A549 (cell line): Measurements from ENCODE around the gene PABPC4L. TPM values are rescaled to one million over a fixed set of nuclear protein-coding genes. Genes with fewer than 3 reads are reported as not detected.

Source experiments
- ATAC-seq, 2 experiments: fragments of 200-7000 bp in 1 of 2; fragments of >200 bp in 1 of 2; cut with Nextera tagmentation in 1 of 2; cut with Tn5 transposase in 1 of 2; 3 replicates each; pipeline versions ENCODE4 v1.8.0 to v1.9.1; 2018 to 2020; ENCODE audit warnings: mild to moderate bottlenecking in 1 of 2, moderate library complexity in 1 of 2
- CTCF ChIA-PET: fragments of 300-600 bp; sonication (Branson Sonifier 250); formaldehyde crosslinking; extraction: SDS; loops from one replicate; lab custom pipeline; 2021; ENCODE audit warnings: antibody characterized with exemption, inconsistent platforms; lab: Yijun Ruan, JAX
- POLR2A ChIA-PET: fragments of 350-600 bp; formaldehyde crosslinking; extraction: SDS; loops from one replicate; lab custom pipeline; 2021; ENCODE audit warnings: antibody characterized with exemption, inconsistent platforms; lab: Yijun Ruan, JAX
- DNase-seq, 2 experiments: peaks; one replicate each; pipeline versions ENCODE4 v3.0.0 to v3.0.0-alpha.2; 2011 to 2016; ENCODE audit warnings: low read depth in 1 of 2, low spot score in 1 of 2
- FAIRE-seq: peaks from 2 replicates; lab custom pipeline; 2011; peaks lifted over from hg19 to GRCh38; lab: Jason Lieb, UNC
- H3K27ac ChIP-seq, 2 experiments: fragments of >200 bp; sonication (Bioruptor Twin); formaldehyde crosslinking; 3 replicates each; pipeline ENCODE4 v1.5.1; 2016 to 2017
- H3K4me1 ChIP-seq: fragments of >200 bp; sonication (Bioruptor Twin); formaldehyde crosslinking; 3 replicates; pipeline ENCODE4 v1.6.1; 2016
- H3K4me2 ChIP-seq: fragments of >200 bp; sonication (Bioruptor Twin); formaldehyde crosslinking; 3 replicates; pipeline ENCODE4 v1.6.1; 2016
- H3K4me3 ChIP-seq: fragments of >200 bp; sonication (Bioruptor Twin); formaldehyde crosslinking; 3 replicates; pipeline ENCODE4 v1.5.1; 2016
- H3K9me3 ChIP-seq: fragments of >200 bp; sonication (Bioruptor Twin); formaldehyde crosslinking; 3 replicates; pipeline ENCODE4 v1.6.1; 2016
- ATOH8 ChIP-seq: fragments of 250-450 bp; sonication (Bioruptor Pico); IDR thresholded peaks from 2 replicates; pipeline ENCODE4 v1.5.0; 2020; ENCODE audit warnings: low read depth, mild to moderate bottlenecking, moderate library complexity
- BCL3 ChIP-seq: fragments of >200 bp; sonication (Bioruptor Twin); formaldehyde crosslinking; IDR thresholded peaks from 3 replicates; pipeline ENCODE4 v1.6.1; 2016
- BHLHE40 ChIP-seq: IDR thresholded peaks from 2 replicates; pipeline ENCODE4 v1.6.1; 2012; ENCODE audit warnings: low read depth, low read length, inconsistent platforms
- CHD2 ChIP-seq: fragments of 150-350 bp; IDR thresholded peaks from 2 replicates; pipeline ENCODE4 v1.6.1; 2014; ENCODE audit warnings: low read length; ENCODE audit not compliant: partially characterized antibody
- CTCF ChIP-seq: fragments of >200 bp; sonication (Bioruptor Twin); formaldehyde crosslinking; IDR thresholded peaks from 3 replicates; pipeline ENCODE4 v1.5.1; 2016
- EHF ChIP-seq: fragments of 250-450 bp; sonication (Bioruptor Pico); IDR thresholded peaks from 2 replicates; pipeline ENCODE4 v1.5.0; 2020; ENCODE audit warnings: mild to moderate bottlenecking
- FOXS1 ChIP-seq: fragments of 250-450 bp; sonication (Bioruptor Pico); IDR thresholded peaks from 2 replicates; pipeline ENCODE4 v1.5.0; 2020; ENCODE audit warnings: mild to moderate bottlenecking, moderate library complexity
- GATA3 ChIP-seq: IDR thresholded peaks from 2 replicates; pipeline ENCODE4 v1.6.1; 2012; ENCODE audit warnings: borderline replicate concordance
- HMGXB4 ChIP-seq: fragments of 250-450 bp; sonication (Bioruptor Pico); IDR thresholded peaks from 2 replicates; pipeline ENCODE4 v1.5.0; 2021; ENCODE audit warnings: mild to moderate bottlenecking, moderate library complexity, borderline replicate concordance
- HOXB13 ChIP-seq: fragments of 250-450 bp; sonication (Bioruptor Pico); IDR thresholded peaks from 2 replicates; pipeline ENCODE4 v1.5.0; 2020; ENCODE audit warnings: low read depth, mild to moderate bottlenecking, moderate library complexity
- HOXB5 ChIP-seq: fragments of 250-450 bp; sonication (Bioruptor Pico); IDR thresholded peaks from 2 replicates; pipeline ENCODE4 v1.5.0; 2020; ENCODE audit warnings: mild to moderate bottlenecking, moderate library complexity
- JUN ChIP-seq, 2 experiments: fragments of >200 bp; sonication (Bioruptor Twin); formaldehyde crosslinking; IDR thresholded peaks; 2 replicates in 1 of 2; 3 replicates in 1 of 2; pipeline ENCODE4 v1.6.1; 2016 to 2017
- KDM1A ChIP-seq: fragments of 200-600 bp; sonication (generic); IDR thresholded peaks from 2 replicates; pipeline ENCODE4 v1.6.1; 2016; ENCODE audit warnings: low read depth, mild to moderate bottlenecking
- MYC ChIP-seq: IDR thresholded peaks from 2 replicates; pipeline ENCODE4 v1.6.1; 2012; ENCODE audit warnings: mild to moderate bottlenecking, inconsistent platforms, low read length, improper control_type of control experiment, borderline replicate concordance
- NR3C1 ChIP-seq: fragments of >200 bp; sonication (Bioruptor Twin); formaldehyde crosslinking; IDR thresholded peaks from 3 replicates; pipeline ENCODE4 v1.6.1; 2017
- PHF8 ChIP-seq: fragments of 200-600 bp; sonication (generic); IDR thresholded peaks from 2 replicates; pipeline ENCODE4 v1.6.1; 2016; ENCODE audit warnings: low read depth, mild to moderate bottlenecking, antibody characterized with exemption, moderate library complexity, borderline replicate concordance
- POLR2AphosphoS2 ChIP-seq: conservative IDR thresholded peaks from 2 replicates; pipeline ENCODE4 v1.6.1; 2012; ENCODE audit warnings: low read length, improper control_type of control experiment, inconsistent platforms
- RARB ChIP-seq: fragments of 250-450 bp; sonication (Bioruptor Pico); IDR thresholded peaks from 2 replicates; pipeline ENCODE4 v1.8.0; 2021; ENCODE audit warnings: mild to moderate bottlenecking, moderate library complexity
- RCOR1 ChIP-seq: fragments of 150-350 bp; IDR thresholded peaks from 2 replicates; pipeline ENCODE4 v1.6.1; 2014; ENCODE audit warnings: antibody characterized with exemption, low read length, low read depth
- SMC3 ChIP-seq: fragments of >200 bp; sonication (Bioruptor Twin); formaldehyde crosslinking; IDR thresholded peaks from 3 replicates; pipeline ENCODE4 v1.6.1; 2018; ENCODE audit warnings: inconsistent platforms
- TP53 ChIP-seq: fragments of 250-450 bp; sonication (Bioruptor Pico); IDR thresholded peaks from 2 replicates; pipeline ENCODE4 v1.5.0; 2021; ENCODE audit warnings: mild to moderate bottlenecking, moderate library complexity
- ZNF302 ChIP-seq: fragments of 250-450 bp; sonication (Bioruptor Pico); IDR thresholded peaks from 2 replicates; pipeline ENCODE4 v1.9.0; 2021; ENCODE audit warnings: inconsistent platforms, mild to moderate bottlenecking, moderate library complexity
- WGBS: methylation state at CpG from one replicate; pipeline ENCODE4 v1.1.6; 2017; ENCODE audit errors: missing lambda C conversion rate; 5-methylcytosine and 5-hydroxymethylcytosine counted together
- polyA plus RNA-seq, 4 experiments: library from polyadenylated mRNA; depleted of rRNA in 3 of 4; stranded (reverse); fragments of >200 nt; fragmentation: RNase III in 1 of 4; extraction: RNeasy Plus Mini Kit Qiagen cat#74134 plus additional on column Dnase treatment in 1 of 4; gene quantifications; 2 replicates in 3 of 4; 3 replicates in 1 of 4; pipeline ENCODE4 v1.2.3, GENCODE V29; 2011 to 2017

PABPC4L gene
- polyA plus RNA-seq, 2 of the 4 experiments (the other 2 are of a cell fraction), result 0.53 to 0.56 TPM

GRCh38 chr4:134189480-134189879, 12.1 kb downstream of the PABPC4L start:
- no peak for DNase-seq
- ChIA-PET CTCF (no interaction called here), POLR2A (no interaction called here)
- TF ChIP-seq NR3C1 (no peak), CHD2 (no peak), KDM1A (no peak), CTCF (no peak), EHF (no peak), HOXB5 (CRISPR knock-in tag) (no peak), RCOR1 (no peak), TP53 (CRISPR knock-in tag) (no peak), HOXB13 (CRISPR knock-in tag) (no peak), POLR2AphosphoS2 (no peak), ATOH8 (no peak)
- Histone ChIP-seq H3K4me1 (no peaks in the 10 kb centered on the region), H3K4me2 (no peak overlapping the region), H3K27ac (no peak overlapping the region), H3K9me3 (no peaks in the 10 kb centered on the region), H3K4me3 (no peak overlapping the region)
- FAIRE-seq, result no peak
- WGBS, result 0% methylated on average over 1 of the region's 1 CpG
- no peak for ATAC-seq

- Histone ChIP-seq H3K4me3 (no peak overlapping the region), H3K4me1 (no peaks in the 10 kb centered on the region), H3K4me2 (no peak overlapping the region), H3K9me3 (no peaks in the 10 kb centered on the region), H3K27ac (no peak overlapping the region)
- ChIA-PET CTCF (no interaction called here), POLR2A (no interaction called here)
- TF ChIP-seq HMGXB4, result no peak
- TF ChIP-seq SMC3, result no peak
- TF ChIP-seq ATOH8, result no peak
- no peak for TF ChIP-seq RCOR1
- no peak for TF ChIP-seq CHD2
- ATAC-seq, result no peak
- FAIRE-seq, result no peak
- no peak for DNase-seq
Observed at GRCh38 chr4:134178706-134179105, 22.9 kb downstream of the PABPC4L start.

GRCh38 chr4:134174271-134174670, 27.3 kb downstream of the PABPC4L start:
- no peak overlapping the region for H3K4me2 ChIP-seq
- ChIA-PET POLR2A (no interaction called here), CTCF (no interaction called here)
- no peak for DNase-seq
- TF ChIP-seq RARB (CRISPR knock-in tag) (no peak), TP53 (CRISPR knock-in tag) (no peak)
- no peaks in the 10 kb centered on the region for H3K4me1 ChIP-seq
- no peak for ATAC-seq
- FAIRE-seq, result no peak
- 29% methylated on average over 1 of the region's 1 CpG for WGBS
- H3K27ac ChIP-seq, result no peak overlapping the region
- H3K4me3 ChIP-seq, result no peak overlapping the region
- H3K9me3 ChIP-seq, result no peaks in the 10 kb centered on the region

GRCh38 chr4:134160211-134160610, 41.4 kb downstream of the PABPC4L start:
- ATAC-seq (no peak), DNase-seq (no peak), FAIRE-seq (no peak)
- 7% methylated on average over 1 of the region's 2 CpGs for WGBS
- ChIA-PET CTCF (no interaction called here), POLR2A (no interaction called here)
- Histone ChIP-seq H3K9me3 (no peaks in the 10 kb centered on the region), H3K4me2 (no peak overlapping the region), H3K4me3 (no peak overlapping the region), H3K27ac (no peak overlapping the region), H3K4me1 (no peaks in the 10 kb centered on the region)
- TF ChIP-seq BCL3, result no peak
- no peak for TF ChIP-seq TP53 (CRISPR knock-in tag)
- TF ChIP-seq ATOH8, result no peak
- TF ChIP-seq MYC, result no peak
- TF ChIP-seq FOXS1 (CRISPR knock-in tag), result no peak
- no peak for TF ChIP-seq ZNF302
- TF ChIP-seq NR3C1, result no peak
- no peak for TF ChIP-seq EHF
- no peak for TF ChIP-seq GATA3
- TF ChIP-seq KDM1A, result no peak
- TF ChIP-seq BHLHE40, result no peak
- TF ChIP-seq JUN (IDR thresholded peaks at IDR 0.05), result no peak
- no peak for TF ChIP-seq PHF8
